Hippocampal formation (tissue), 2 donors: ENCODE results near the gene FOXP2.
"Not testable (repeated sequence)": the region's sequence is repeated elsewhere in the genome, so short reads cannot be mapped to it uniquely, and the experiment has no call there.

ENCODE experiments used
- DNase-seq, 2 donors: peaks; one replicate each; lab custom pipeline; 2025; lab: John Stamatoyannopoulos, UW

Gene FOXP2

DNA sequence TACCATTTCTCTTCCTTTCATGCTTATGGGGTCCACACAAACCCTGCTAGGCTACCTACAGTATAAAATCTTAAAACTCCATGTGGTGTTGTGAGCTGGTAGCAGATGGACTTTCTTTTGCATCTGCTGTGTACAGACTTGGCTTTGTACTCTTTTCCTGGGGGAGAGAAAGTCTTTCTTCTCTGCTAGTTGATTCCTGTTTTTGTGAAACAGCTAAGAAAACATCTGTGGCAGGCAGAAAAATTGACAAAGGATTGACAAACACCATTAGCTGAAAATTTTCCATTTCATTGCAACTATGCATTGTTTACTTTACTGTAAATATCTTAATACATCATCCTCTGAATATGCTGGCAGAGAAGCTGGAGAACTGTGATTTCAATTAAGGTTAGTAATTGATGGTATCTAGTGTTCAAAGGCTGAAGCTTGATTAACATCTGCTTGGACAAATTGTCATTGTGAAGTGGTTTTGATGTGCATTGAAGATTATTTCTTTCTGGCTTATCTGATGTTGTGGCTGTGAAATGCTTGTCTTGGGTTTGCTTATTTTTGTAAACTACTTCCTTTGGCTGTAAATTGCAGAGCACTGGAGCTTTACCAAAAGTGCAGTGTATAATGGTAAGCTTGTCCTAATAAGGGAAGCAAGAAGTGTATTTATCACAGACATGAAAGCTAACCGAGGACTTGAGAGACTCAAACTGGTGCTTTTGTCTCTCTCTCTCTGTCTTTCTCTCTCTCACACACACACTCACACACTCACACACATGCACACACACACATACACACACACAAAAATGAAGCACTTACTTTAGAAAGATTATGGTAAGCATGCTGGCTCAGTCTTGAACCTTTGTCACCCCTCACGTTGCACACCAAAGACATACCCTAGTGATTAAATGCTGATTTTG lies at the start of gene FOXP2:
FOXP2 (plus strand) TSS at position 660 of the 908 bp plus-strand sequence. CDS start 11,697 bp downstream, outside the sequence.
- DNase-seq, result no peak

DNA sequence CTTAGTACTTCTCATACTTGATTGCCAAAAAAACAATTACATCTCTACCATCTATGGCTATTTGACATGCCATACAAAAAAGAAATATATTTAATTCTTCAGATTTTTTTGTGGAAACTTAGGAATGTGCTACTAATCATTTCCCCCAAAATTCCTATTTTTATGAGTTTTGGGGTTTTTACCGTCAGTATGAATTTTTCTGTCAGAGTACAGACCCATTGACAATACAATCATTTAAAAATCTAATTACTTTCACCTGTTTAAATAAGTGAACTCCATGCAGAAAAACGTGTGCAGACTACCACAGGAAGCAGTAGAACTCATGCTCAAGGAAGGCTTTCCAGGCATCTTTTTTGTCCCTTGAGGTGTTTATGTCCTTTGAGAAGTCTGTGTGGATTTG lies 48.8 kb upstream of the FOXP2 start:
- no peak for DNase-seq

DNA sequence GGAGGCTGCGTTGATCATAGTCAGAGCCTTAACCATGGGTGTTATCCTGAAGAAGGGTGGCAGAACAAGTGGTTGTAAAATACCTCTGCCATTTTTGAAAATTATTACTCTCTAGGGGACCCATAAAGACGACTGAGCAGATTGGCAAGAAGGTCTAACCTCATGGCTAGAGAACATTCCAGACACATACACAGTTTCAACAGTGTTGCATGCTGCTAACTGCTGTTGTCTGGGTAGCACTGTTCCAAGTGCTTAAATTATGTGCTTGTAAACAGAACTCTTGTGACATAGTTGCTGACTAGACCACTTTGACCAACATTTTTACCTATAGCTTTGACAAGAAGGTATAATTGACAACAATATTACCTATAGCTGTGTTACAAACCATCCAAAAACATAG lies 46.1 kb upstream of the FOXP2 start:
- DNase-seq, result no peak

DNA sequence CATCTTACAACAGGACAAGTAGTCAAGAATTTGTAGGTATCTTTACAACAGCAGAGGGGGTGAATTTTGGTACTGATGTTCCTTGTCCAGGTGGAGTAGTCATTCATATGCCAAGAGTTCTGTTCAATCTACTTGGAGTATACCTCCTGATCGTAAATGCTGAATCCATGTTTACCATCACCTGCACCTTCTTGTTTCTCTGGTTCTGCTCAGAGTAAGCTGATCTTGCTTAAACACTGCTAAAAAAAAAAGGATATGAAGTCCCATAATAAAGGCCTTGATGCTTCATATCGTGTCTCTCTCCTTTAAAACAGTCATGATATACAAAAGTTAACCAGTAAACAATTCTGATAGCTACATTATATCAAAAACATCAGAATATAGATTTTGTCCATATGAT lies 45.3 kb upstream of the FOXP2 start:
- no peak for DNase-seq

DNA sequence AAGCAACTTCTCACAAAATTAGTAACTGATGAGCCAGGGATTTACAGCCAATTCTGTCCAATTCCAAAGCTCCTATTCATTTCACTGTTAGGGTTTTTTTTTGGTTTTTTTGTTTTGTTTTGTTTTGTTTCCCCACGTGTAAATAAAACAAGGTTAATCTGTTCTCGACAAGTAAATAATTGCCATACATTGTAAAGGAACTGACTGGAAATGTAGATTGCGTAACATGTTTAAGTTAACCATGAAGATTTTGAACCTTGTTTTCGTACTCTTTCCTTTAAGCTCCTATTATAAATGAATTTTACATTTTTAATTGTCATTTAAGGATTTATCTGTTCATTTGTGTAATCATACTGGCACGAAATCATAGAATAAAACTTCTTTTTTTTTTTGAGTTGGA lies 42.0 kb upstream of the FOXP2 start:
- no peak for DNase-seq

DNA sequence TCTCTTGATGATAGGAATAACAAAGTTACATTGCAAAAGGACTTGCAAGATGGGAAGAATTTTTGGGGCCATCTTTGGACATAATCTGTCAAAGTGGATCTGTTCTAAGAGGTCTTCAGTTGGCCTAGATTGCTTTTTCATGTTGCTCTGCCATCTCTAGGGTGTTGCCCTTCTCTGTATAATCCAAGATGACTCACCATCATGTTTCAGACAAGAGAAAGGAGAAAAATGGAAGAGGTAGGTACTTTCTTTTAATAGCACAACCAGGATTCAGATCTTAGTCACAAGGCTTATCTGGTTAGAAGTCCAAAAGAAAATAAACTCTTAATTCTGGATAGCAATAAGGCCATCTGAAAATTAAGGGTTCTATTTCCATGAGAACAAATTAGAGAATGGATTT lies 38.7 kb upstream of the FOXP2 start:
- DNase-seq, result no peak

DNA sequence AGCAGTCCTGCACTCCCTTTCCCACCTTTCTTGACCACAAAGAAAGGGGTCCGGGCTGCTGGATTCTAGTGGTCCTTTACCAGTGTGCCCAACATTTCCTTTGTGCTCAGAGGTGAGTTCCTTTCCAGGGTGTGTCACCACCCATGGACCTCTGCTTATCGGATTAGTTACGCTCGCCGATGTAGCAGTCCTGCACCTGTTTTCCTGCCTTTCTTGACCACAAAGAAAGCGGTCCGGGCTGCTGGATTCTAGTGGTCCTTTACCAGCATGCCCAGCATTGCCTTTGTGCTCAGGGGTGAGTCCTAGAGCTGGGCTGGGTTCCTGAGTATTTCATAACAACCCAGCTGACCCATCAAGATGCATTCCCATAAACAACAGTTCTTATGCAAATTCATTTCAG lies 30.7 kb upstream of the FOXP2 start:
- not testable (repeated sequence) for DNase-seq

DNA sequence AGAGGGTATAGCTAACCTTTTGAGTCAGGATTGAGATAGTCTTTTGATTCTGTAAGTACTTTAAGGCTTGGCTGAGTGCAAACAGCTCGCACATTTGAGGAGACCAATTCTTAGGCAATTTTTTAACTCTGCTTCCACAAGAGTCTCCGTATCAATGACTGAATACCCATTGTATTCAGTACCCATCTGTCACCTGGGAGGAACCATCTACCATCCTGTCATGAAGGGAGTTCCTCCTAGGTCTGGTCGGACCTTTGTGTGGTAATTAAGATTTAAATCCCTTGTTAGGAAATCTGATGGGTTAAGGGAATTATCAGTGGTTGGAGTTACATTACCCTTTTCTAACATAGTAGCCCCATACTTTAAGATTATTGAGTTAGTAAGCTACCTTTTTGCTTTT lies 30.3 kb upstream of the FOXP2 start:
- DNase-seq, result not testable (repeated sequence)

DNA sequence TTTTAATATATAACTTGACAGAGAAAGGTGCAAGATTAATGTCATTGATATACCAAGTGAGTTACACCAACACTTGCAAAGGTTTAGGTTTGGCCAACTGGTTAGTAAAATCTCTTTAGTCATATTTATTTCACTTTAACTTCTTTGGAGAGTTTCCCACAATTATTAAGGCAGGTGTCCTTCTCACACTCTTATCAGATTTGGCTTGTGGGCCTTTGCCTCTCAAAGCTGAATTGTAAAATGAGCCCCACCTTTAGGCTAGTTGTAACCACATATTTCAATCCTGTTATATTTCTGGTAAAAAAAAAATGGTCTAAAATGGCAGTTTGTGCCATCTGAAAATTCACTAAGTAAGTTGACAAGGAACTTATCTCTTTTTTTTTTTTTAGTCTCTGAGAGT lies 26.6 kb upstream of the FOXP2 start:
- DNase-seq, result no peak

DNA sequence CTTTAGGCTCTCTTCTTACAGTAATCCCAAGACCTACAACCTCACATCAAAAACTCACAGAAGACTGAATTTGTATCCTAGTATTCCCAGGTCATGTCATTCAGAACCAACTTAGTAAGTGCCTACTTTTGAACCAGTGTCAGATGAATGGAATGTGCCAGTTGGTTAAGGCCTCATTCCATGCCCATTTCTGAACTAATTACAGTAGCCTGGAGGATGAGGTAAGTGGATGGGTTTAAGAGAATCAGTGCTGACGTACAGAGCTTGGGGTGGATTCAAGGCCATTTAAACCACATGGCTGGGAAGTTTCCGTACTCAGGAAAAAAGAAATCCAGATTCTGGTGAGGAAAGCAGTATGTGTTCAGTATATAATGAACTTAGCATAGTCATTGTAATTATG lies 21.9 kb upstream of the FOXP2 start:
- DNase-seq, result no peak

DNA sequence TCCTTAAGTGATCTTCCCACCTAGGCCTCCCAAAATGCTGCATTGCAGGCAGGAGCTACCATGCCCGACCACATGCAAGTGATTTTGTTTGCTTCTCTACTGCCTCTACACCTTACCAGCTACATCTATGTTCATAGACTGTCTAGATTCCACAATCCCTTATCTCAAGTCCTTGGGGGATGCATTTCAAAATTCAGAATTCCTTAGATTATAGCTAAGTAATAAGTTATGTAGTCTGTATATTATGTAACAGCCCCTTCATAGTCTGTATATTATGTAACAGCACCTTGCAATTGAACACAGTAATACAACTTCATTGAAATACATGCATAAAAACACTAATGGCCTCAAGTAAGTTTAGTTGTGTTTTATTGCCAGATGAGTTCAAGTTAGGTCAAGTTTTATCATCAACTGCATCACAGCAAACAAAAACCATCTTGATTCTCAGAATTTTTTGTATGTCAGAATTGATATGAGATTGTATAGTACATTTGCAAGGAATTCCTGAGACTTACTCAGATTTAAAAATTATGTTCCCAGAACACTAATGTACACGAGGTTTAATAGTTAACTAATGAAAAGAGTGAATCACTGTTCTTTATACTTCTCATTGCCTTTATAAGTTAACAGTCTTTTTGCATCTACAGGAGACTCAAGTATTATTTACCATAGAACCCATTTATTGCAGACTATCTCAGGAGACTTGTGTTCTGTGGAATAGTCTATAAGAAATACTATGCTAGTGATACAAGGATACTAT lies 11.6 kb upstream of the FOXP2 start:
- DNase-seq, result no peak

DNA sequence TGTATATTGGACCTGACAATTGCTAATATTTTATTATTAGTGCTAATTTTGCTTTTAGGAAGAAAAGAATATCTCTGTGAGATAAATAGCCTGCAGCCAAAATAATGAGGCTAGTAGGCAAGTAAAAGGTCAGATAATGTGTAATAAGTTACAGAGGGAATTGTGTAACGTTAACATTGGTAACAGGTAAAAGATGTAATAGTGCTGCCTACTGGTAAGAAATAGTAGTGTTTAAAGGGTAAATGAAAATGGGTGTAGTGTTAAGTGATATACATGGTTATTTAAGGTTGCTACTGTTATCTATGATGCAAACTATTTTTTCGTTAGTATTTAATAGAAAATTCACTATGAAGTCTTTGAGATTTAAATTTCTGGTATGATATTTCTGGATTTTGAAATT lies 9.2 kb upstream of the FOXP2 start:
- DNase-seq, result no peak

DNA sequence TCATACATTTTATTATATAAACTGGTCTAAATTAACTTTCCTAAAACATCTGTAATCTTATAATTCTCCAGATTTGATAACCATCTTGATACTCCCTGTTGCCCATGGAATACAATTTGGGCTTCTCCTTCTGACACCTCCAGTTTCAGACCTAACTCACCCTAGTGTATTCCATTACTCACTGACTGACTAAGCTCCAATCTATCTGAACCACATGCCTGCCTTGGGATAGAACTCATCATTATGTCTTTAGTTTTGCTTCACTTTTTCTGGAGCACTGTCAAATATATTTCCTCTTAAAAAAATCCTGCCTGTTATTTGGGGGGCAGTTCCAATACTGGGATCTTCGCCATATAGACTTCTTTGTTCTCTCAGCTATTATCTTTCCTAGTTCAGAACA lies 4.9 kb upstream of the FOXP2 start:
- DNase-seq, result no peak

DNA sequence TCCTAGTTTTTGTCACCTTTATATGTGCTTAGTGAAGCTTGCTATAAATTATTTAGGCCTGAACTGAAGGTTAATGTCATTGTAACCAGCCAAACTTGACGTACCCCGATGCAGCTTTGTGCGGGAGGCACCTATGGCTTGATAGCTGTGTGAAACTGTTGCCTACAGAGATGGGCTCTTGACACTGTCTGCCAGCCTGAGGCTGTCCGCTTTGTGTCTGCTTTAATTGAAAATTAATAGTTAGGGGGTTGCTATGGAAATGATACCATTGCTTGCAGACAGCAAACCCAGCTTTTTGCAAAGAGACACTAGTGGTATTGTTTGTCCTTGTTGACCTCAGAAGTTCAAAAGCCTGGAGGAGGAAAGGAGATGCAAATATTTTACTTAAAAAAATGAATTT lies 2.1 kb upstream of the FOXP2 start:
- no peak for DNase-seq

DNA sequence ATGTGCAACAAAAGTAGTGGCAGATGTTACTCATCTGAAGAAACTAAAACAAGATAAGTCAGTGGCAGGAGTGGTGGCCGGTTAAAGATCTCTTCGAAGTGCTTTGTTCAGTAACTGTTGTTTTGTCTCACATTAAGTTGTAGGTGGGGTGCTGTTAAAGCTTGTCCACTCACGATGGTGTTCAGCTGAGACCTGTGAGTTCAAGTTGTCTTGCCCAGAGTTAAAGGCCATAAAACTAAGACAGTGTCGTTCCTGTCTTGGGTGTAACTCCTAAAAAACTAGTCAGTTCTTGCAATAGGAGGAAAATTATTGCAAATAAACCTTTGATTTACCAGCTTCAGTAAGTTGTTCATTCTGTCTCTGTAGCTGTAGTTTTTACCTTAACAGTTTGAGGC lies 857 bp upstream of the FOXP2 start:
- no peak for DNase-seq

DNA sequence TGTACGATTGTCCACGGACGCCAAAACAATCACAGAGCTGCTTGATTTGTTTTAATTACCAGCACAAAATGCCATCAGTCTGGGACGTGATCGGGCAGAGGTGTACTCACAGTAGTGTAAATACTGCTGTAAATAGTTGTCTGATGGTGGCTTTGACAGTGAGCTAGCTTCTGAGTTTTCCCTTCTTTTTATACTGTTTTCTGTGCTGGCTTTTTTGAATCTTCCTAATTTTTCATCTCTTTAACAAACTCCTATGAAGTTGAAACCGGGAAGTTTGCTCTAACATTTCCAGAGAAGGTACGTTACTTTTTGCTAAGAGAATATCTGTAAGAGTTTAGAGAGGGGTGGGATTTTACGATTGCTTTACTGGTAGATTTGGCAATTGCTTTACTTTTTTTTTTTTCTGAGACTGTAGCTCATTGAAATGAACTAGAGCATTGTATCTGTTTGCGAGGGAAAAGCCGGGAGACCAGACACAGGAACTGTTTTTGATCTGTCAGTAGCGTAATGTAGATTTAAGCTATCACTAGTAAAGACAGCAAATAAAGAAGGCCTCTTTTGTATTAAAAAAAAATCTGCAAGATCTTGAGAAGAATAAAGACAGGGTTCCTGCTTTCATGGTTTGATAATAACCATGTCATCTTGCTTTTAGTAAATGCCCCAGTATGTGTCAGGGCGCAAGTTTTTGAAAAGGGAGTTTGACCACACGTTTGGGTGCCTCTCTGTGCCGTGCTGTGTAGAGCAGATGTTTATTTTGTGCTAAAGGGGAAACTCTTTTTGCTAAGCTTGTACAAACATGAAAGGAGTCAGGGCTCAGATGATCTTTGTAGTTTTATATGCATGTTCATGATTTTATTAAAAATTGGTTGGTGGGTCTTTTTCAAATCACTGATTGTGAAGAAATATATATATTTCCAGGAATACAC lies 712 bp downstream of the FOXP2 start:
- DNase-seq, result no peak

DNA sequence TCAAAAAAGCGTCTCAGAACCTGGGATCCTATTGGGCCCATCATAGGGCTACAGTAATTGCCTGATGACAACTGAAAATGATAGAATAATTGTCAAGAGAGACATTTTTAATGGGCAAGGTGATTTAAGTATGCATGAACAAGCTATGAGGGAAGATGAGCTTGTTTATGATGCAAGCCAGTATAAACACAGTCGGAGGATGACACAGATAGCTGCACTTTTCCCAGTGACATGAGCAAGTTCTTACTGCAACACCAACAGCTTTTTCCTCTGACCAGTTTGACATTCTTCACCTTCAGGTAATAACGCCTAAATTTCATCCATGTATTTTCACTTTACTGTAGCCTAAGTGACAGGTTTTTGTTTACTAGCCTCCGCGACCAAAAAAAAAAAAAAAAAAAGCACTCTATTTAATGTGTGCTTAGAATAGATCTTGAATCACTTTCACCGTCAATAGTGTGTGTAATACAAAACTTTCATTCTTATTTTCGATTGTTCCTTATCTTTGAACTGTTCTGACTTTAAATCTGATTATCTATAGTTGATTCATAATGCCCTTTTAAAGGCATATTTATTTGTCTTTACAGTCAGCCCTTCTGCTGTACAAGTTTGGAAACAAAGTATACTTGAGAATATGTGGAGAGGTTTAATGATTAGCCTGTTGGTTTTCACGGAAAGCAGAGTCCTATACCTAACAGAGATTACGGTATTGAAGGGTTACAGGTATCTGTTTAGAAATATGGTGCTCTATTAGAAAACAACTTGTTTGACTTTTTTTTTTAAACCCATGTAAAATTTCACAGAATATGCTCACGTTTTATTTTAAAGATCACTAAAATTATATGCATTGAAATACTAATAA lies 1.7 kb downstream of the FOXP2 start:
- DNase-seq, result no peak

DNA sequence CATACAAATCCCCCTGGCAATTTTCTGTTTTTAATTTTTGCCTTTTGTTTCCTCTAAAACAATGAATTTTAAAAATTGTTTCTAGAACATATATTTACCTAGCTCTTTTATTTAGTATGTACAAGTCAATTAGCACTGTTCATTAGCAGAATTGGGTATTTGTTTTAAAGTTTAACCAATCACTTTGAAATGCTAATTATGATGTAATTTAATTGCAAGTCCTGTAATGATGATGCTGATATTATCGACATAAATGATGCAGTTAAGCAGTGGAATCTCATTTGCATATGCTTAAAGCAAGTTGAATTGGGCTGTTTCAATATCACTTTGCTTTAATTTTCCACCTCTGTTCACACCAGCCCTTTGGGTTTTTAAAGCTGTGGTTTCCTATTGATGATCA lies 2.7 kb downstream of the FOXP2 start:
- DNase-seq, result no peak

DNA sequence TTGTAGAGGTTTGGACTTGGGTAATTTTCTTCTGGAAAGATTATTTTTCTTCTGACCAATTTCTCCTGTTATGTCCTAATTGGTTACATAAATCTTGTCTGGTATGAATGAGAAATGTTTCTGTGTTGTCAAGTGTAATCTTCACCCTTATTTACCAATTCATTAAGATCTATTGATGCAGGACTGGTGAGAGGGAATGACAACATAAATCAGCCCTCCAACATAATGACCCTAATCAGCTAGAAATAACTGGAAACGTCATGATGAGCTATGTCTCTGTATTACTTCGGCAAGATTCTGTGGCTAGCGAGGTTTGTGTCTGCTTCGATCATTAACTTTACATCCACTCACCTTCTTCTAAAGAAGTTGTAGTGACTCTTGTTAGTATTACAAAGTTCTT lies 3.5 kb downstream of the FOXP2 start:
- no peak for DNase-seq

DNA sequence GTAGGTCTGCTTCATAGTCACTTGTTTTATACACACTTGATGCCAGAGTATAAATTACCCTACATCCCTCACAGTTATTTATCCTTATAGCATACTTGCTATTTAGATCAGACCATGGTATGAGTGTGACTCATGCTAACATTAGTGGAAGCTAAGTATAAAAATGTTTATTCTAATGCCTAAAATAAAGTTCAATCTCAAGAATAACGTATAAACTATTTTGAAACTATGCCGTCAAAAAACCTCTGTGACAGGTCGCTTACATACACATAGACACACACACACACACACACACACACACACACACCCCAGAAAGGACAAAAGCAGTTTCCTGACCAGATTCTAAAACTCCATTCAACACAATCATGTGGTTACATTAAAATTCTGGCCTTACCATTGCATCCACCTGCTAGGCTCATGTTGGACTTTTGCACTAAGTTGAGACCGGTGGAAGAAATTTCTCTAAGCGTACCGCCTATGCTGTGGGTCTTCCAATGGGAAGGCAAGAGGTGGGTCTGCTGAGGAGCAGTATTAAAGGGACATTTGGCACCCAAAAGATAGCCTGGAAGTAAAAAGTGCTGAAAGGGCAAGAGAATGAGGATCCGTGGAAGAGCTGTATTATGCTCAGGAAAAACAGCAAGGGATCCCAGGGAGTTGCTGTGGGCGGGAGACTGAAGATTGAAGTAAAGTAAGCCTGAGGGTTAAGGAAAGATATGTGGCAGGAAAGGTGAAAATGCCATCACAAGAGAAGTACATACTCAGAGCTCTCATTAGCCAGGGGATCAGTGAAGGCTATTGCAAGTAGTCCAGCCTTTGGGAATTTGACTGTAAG lies 5.0 kb downstream of the FOXP2 start:
- DNase-seq, result no peak
